Epithelial cell of proximal tubule (primary cell): ENCODE data around the gene KL. TPM values are rescaled to one million over a fixed set of nuclear protein-coding genes. Genes with fewer than 3 reads are reported as not detected.

Experiments
- DNase-seq: peaks from one replicate; pipeline ENCODE4 v3.0.0-alpha.2; 2011; ENCODE audit warnings: low read depth
- H3K4me3 ChIP-seq: 2 replicates; pipeline ENCODE4 v1.5.1; 2011; ENCODE audit warnings: low read depth, mild to moderate bottlenecking, low read length
- total RNA-seq: library from RNA; depleted of rRNA; stranded (reverse); fragments of >200 nt; gene quantifications from 2 replicates; pipeline ENCODE4 v1.2.3, GENCODE V29; 2015
- TF ChIP-seq, protein P1 (sequence below): conservative IDR thresholded peaks from 2 replicates; pipeline ENCODE4 v1.5.1; 2012; ENCODE audit warnings: low read depth, mild to moderate bottlenecking, low read length

Gene KL
- total RNA-seq, result 0.36 and 1.4 TPM in 2 replicates

DNA sequence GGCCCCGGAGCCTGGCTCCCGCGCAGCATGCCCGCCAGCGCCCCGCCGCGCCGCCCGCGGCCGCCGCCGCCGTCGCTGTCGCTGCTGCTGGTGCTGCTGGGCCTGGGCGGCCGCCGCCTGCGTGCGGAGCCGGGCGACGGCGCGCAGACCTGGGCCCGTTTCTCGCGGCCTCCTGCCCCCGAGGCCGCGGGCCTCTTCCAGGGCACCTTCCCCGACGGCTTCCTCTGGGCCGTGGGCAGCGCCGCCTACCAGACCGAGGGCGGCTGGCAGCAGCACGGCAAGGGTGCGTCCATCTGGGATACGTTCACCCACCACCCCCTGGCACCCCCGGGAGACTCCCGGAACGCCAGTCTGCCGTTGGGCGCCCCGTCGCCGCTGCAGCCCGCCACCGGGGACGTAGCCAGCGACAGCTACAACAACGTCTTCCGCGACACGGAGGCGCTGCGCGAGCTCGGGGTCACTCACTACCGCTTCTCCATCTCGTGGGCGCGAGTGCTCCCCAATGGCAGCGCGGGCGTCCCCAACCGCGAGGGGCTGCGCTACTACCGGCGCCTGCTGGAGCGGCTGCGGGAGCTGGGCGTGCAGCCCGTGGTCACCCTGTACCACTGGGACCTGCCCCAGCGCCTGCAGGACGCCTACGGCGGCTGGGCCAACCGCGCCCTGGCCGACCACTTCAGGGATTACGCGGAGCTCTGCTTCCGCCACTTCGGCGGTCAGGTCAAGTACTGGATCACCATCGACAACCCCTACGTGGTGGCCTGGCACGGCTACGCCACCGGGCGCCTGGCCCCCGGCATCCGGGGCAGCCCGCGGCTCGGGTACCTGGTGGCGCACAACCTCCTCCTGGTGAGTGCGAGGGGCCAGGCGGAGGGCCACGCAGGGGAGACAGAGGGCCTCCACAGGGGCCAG, at the start of gene KL:
Gene KL, plus strand, starts transcription at position 10 of the 909 bp plus-strand sequence. Its CDS starts 18 bp downstream, at position 28.
- DNase-seq, result no peak
- TF ChIP-seq, protein P1, sequence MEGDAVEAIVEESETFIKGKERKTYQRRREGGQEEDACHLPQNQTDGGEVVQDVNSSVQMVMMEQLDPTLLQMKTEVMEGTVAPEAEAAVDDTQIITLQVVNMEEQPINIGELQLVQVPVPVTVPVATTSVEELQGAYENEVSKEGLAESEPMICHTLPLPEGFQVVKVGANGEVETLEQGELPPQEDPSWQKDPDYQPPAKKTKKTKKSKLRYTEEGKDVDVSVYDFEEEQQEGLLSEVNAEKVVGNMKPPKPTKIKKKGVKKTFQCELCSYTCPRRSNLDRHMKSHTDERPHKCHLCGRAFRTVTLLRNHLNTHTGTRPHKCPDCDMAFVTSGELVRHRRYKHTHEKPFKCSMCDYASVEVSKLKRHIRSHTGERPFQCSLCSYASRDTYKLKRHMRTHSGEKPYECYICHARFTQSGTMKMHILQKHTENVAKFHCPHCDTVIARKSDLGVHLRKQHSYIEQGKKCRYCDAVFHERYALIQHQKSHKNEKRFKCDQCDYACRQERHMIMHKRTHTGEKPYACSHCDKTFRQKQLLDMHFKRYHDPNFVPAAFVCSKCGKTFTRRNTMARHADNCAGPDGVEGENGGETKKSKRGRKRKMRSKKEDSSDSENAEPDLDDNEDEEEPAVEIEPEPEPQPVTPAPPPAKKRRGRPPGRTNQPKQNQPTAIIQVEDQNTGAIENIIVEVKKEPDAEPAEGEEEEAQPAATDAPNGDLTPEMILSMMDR, result no peak
- peak within 1 kb of the TSS; percentile 60 for H3K4me3 ChIP-seq

GRCh38 chr13:32967584-32968182, 48.5 kb upstream of the KL start:
- TF ChIP-seq, protein P1, result no peak
- no peak for DNase-seq
- H3K4me3 ChIP-seq, result no peak overlapping the region

DNA sequence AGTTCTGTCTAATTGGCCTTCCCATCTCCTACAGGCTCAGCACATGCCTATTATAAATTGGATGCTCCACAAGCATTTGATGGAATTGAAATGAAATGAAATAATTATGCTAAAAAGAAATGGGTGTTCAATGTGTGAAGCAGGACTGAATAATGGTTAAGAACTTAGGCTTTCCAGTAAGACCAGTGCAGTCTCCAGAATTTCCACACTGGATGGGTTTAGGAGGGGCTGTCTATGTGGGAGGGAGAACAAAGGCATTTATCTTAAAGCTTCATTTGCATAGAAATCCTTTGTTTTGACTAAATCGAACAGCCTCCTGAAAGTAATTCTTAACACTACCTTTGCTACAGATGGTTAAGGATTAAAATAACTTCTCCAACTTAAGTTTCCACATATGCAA, 47.9 kb upstream of the KL start:
- DNase-seq, result no peak
- no peak overlapping the region for H3K4me3 ChIP-seq
- TF ChIP-seq, protein P1, result no peak

DNA sequence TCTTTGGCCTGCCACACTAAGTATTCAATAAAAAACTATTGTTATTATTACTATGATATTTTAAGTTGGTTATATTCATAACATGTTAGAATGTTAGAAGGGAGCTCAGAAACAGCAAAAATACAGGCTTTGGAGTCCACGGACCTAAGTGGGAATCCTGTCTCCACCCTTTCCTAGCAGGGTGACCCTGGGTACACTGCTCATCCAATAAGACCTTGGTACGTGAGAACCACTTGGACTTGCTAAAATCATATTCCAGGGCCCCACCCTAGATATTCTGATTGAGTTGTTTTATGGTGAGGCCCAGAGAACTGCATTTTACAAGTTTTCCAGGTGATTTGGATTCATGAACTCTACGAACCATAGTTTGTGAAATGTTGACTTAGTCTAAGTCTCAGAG, 47.4 kb upstream of the KL start:
- no peak for DNase-seq
- H3K4me3 ChIP-seq, result no peak overlapping the region
- TF ChIP-seq, protein P1, result no peak

DNA sequence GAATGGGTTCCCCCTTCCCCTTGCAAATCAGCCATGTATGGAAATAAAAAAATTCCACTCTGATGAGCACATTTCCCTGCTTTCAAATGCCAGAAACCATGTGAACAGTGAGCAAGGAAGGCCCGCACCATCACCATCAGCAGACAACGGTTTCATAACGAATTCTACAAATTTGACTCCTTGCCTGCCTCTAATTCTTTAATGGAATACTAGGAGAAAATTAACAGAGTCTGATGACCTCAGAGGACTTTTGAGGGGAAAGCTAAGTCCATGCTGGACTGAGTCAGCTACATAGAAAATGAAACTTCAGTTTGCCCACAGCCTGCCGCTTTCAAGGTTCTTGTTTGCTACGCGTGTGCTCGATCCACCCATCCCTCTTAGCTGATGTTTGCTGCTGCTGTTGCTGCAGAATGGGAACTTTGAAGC, 46.7 kb upstream of the KL start:
- H3K4me3 ChIP-seq, result peak overlapping the region; percentile 37
- TF ChIP-seq, protein P1, result no peak
- peak; percentile 97 for DNase-seq

- TF ChIP-seq, protein P1, result no peak
- no peak for DNase-seq
- no peak overlapping the region for H3K4me3 ChIP-seq
Measured at GRCh38 chr13:32976056-32976805, 40.0 kb upstream of the KL start.
